HepG2 (cell line): ENCODE results near the gene KIAA1958. TPM values are rescaled to one million over a fixed set of nuclear protein-coding genes. Genes with fewer than 3 reads are reported as not detected.

Experiments
- ATF3 ChIP-seq: sonication (generic); formaldehyde crosslinking; IDR thresholded peaks from 2 replicates; pipeline ENCODE4 v1.4.0; 2020; ENCODE audit warnings: missing genetic modification reagents
- IRF1 ChIP-seq: sonication (generic); formaldehyde crosslinking; IDR thresholded peaks from 2 replicates; pipeline ENCODE4 v1.4.0; 2020; ENCODE audit warnings: low read depth, mild to moderate bottlenecking, missing genetic modification reagents
- JDP2 ChIP-seq: sonication (generic); formaldehyde crosslinking; IDR thresholded peaks from 2 replicates; pipeline ENCODE4 v1.8.1; 2022; ENCODE audit warnings: missing genetic modification reagents, borderline replicate concordance
- NR2F1 ChIP-seq, 2 experiments: fragments of 450-650 bp in 1 of 2; formaldehyde crosslinking in 1 of 2; IDR thresholded peaks; 2 replicates each; pipeline versions ENCODE4 v1.5.0 to v1.6.1; 2016 to 2020; ENCODE audit warnings: mild to moderate bottlenecking in 1 of 2, missing compliant biosample characterization in 1 of 2, missing genetic modification reagents in 1 of 2, moderate library complexity in 1 of 2
- NR2F6 ChIP-seq, 2 experiments: IDR thresholded peaks; 2 replicates each; pipeline ENCODE4 v1.6.1; 2016; ENCODE audit warnings: antibody characterized with exemption in 1 of 2, mild to moderate bottlenecking in 1 of 2
- PHF21A ChIP-seq: sonication (generic); formaldehyde crosslinking; IDR thresholded peaks from 2 replicates; pipeline ENCODE4 v1.5.0; 2020; ENCODE audit warnings: mild to moderate bottlenecking, missing genetic modification reagents
- SMAD9 ChIP-seq: sonication (generic); formaldehyde crosslinking; IDR thresholded peaks from 2 replicates; pipeline ENCODE4 v1.5.1; 2020; ENCODE audit warnings: mild to moderate bottlenecking, missing genetic modification reagents
- SOX5 ChIP-seq: IDR thresholded peaks from 2 replicates; pipeline ENCODE4 v1.6.1; 2016; ENCODE audit warnings: borderline replicate concordance
- SOX6 ChIP-seq, 2 experiments: fragments of 450-650 bp in 1 of 2; sonication (generic) in 1 of 2; formaldehyde crosslinking in 1 of 2; IDR thresholded peaks; 2 replicates each; pipeline versions ENCODE4 v1.4.0 to v1.6.1; 2017 to 2020; ENCODE audit warnings: antibody characterized with exemption in 1 of 2, mild to moderate bottlenecking in 1 of 2, missing genetic modification reagents in 1 of 2
- TFE3 ChIP-seq: IDR thresholded peaks from 2 replicates; pipeline ENCODE4 v1.6.1; 2016
- ZNF496 ChIP-seq: sonication (generic); formaldehyde crosslinking; IDR thresholded peaks from 2 replicates; pipeline ENCODE4 v1.8.1; 2023; ENCODE audit warnings: mild to moderate bottlenecking, moderate library complexity, missing genetic modification reagents; ENCODE audit not compliant: insufficient replicate concordance
- ZNF609 ChIP-seq: sonication (generic); formaldehyde crosslinking; IDR thresholded peaks from 2 replicates; pipeline ENCODE4 v1.4.0; 2020; ENCODE audit warnings: mild to moderate bottlenecking, missing genetic modification reagents, borderline replicate concordance
- polyA plus RNA-seq, 8 experiments: library from polyadenylated mRNA; depleted of rRNA in 3 of 8; stranded (reverse) in 7 of 8; unstranded in 1 of 8; fragments of >200 nt; fragmentation: Illumina TruSeq in 4 of 8; extraction: Trizol in 4 of 8; gene quantifications; 2 replicates each; pipeline versions ENCODE4 v1.2.1 to v1.2.3, GENCODE V29; 2011 to 2016; ENCODE audit warnings: low read depth in 4 of 8, missing spikeins in 1 of 8, mixed read lengths in 1 of 8; ENCODE audit not compliant: insufficient read depth in 1 of 8
- total RNA-seq, 5 experiments: library from RNA; depleted of rRNA; stranded (reverse); fragments of >200 nt; fragmentation: Illumina TruSeq; extraction: Trizol; gene quantifications; 2 replicates each; pipeline ENCODE4 v1.2.3, GENCODE V29; 2016; ENCODE audit warnings: low read depth in 1 of 5
- TF ChIP-seq, protein P1 (sequence below): IDR thresholded peaks from 2 replicates; pipeline ENCODE4 v1.6.1; 2016; ENCODE audit warnings: low read depth, missing genetic modification reagents, missing compliant biosample characterization
- TF ChIP-seq, protein P2 (sequence below): sonication (generic); formaldehyde crosslinking; IDR thresholded peaks from 2 replicates; pipeline ENCODE4 v1.4.0; 2020; ENCODE audit warnings: missing genetic modification reagents

Gene KIAA1958
- total and polyA plus RNA-seq, 2 of the 13 experiments (the other 11 are each of a cell fraction or from before 2014, with no cell fraction given): 8.5 to 10.3 TPM

GRCh38 chr9:112505607-112506006, 19.0 kb downstream of the KIAA1958 start (continued):
- no peak for TF ChIP-seq SOX6 (IDR thresholded peaks at IDR 0.05)
- peak; percentile 72 for TF ChIP-seq SOX6 (CRISPR knock-in tag; IDR thresholded peaks at IDR 0.05)
- no peak for TF ChIP-seq JDP2 (CRISPR knock-in tag)
- peak; percentile 90 for TF ChIP-seq TFE3 (CRISPR knock-in tag)
- TF ChIP-seq, protein P1, sequence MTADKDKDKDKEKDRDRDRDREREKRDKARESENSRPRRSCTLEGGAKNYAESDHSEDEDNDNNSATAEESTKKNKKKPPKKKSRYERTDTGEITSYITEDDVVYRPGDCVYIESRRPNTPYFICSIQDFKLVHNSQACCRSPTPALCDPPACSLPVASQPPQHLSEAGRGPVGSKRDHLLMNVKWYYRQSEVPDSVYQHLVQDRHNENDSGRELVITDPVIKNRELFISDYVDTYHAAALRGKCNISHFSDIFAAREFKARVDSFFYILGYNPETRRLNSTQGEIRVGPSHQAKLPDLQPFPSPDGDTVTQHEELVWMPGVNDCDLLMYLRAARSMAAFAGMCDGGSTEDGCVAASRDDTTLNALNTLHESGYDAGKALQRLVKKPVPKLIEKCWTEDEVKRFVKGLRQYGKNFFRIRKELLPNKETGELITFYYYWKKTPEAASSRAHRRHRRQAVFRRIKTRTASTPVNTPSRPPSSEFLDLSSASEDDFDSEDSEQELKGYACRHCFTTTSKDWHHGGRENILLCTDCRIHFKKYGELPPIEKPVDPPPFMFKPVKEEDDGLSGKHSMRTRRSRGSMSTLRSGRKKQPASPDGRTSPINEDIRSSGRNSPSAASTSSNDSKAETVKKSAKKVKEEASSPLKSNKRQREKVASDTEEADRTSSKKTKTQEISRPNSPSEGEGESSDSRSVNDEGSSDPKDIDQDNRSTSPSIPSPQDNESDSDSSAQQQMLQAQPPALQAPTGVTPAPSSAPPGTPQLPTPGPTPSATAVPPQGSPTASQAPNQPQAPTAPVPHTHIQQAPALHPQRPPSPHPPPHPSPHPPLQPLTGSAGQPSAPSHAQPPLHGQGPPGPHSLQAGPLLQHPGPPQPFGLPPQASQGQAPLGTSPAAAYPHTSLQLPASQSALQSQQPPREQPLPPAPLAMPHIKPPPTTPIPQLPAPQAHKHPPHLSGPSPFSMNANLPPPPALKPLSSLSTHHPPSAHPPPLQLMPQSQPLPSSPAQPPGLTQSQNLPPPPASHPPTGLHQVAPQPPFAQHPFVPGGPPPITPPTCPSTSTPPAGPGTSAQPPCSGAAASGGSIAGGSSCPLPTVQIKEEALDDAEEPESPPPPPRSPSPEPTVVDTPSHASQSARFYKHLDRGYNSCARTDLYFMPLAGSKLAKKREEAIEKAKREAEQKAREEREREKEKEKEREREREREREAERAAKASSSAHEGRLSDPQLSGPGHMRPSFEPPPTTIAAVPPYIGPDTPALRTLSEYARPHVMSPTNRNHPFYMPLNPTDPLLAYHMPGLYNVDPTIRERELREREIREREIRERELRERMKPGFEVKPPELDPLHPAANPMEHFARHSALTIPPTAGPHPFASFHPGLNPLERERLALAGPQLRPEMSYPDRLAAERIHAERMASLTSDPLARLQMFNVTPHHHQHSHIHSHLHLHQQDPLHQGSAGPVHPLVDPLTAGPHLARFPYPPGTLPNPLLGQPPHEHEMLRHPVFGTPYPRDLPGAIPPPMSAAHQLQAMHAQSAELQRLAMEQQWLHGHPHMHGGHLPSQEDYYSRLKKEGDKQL (CRISPR knock-in tag): 0 out of 2 replicates have a peak, but pooled peaks have one; percentile 37
- TF ChIP-seq, protein P2, sequence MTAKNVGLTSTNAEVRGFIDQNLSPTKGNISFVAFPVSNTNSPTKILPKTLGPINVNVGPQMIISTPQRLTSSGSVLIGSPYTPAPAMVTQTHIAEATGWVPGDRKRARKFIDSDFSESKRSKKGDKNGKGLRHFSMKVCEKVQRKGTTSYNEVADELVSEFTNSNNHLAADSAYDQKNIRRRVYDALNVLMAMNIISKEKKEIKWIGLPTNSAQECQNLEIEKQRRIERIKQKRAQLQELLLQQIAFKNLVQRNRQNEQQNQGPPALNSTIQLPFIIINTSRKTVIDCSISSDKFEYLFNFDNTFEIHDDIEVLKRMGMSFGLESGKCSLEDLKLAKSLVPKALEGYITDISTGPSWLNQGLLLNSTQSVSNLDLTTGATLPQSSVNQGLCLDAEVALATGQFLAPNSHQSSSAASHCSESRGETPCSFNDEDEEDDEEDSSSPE (CRISPR knock-in tag): no peak
- no peak for TF ChIP-seq ATF3 (CRISPR knock-in tag)
- no peak for TF ChIP-seq ZNF496 (CRISPR knock-in tag)
- 0 out of 2 replicates have a peak, but pooled peaks have one; percentile 25 for TF ChIP-seq PHF21A (CRISPR knock-in tag)
- no peak for TF ChIP-seq SMAD9 (CRISPR knock-in tag)
- TF ChIP-seq IRF1 (CRISPR knock-in tag): no peak
- TF ChIP-seq ZNF609 (CRISPR knock-in tag): peak; percentile 70
- peak in 1 of 2 experiments; percentile 28; a peak in 2 of 4 replicates for TF ChIP-seq NR2F1 (CRISPR knock-in tag; IDR thresholded peaks at IDR 0.05)
- TF ChIP-seq SOX5 (CRISPR knock-in tag): peak; percentile 71
- peak; percentile 49; the same call in 1 of the 2 replicates for TF ChIP-seq NR2F6 (IDR thresholded peaks at IDR 0.05)
- no peak for TF ChIP-seq NR2F6 (CRISPR knock-in tag; IDR thresholded peaks at IDR 0.05)
